ENCODE measurements around the gene C11orf42.
A peak's percentile ranks its signal among the peaks of the same experiment; 100 is the strongest.

The C11orf42 gene

DNA sequence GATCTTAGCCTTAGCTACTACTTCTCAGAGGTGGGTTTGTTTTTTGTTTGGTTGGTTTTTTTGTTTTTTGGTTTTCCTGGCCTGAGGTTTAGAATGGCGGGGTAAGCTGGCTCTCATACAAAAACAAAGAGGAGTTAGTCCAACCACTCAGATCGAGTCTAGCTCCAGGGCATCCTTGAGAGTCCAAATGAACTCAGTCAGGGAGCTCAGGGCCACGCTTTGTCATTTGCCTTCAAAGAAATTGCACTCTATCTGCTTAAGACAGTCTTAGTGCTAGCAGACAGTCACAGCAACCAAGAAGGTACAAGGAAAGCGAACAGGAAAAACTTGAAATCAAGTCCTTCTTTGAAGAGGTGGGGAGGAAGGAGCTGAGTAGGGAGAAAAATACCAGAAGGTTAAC lies 11.1 kb downstream of the C11orf42 start:
- no peak for DNase-seq (ENCODE audit: low read depth)
- H3K4me3 ChIP-seq (ENCODE audit: low read depth, low read length) = no peak overlapping the region
- TF ChIP-seq, protein P1, sequence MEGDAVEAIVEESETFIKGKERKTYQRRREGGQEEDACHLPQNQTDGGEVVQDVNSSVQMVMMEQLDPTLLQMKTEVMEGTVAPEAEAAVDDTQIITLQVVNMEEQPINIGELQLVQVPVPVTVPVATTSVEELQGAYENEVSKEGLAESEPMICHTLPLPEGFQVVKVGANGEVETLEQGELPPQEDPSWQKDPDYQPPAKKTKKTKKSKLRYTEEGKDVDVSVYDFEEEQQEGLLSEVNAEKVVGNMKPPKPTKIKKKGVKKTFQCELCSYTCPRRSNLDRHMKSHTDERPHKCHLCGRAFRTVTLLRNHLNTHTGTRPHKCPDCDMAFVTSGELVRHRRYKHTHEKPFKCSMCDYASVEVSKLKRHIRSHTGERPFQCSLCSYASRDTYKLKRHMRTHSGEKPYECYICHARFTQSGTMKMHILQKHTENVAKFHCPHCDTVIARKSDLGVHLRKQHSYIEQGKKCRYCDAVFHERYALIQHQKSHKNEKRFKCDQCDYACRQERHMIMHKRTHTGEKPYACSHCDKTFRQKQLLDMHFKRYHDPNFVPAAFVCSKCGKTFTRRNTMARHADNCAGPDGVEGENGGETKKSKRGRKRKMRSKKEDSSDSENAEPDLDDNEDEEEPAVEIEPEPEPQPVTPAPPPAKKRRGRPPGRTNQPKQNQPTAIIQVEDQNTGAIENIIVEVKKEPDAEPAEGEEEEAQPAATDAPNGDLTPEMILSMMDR (IDR thresholded peaks at IDR 0.05; ENCODE audit: low read depth, low read length, missing control alignments) = no peak
- in situ Hi-C loops (cut with HindIII; ENCODE audit: low sequenced_read_pairs) = no loop called here

DNA sequence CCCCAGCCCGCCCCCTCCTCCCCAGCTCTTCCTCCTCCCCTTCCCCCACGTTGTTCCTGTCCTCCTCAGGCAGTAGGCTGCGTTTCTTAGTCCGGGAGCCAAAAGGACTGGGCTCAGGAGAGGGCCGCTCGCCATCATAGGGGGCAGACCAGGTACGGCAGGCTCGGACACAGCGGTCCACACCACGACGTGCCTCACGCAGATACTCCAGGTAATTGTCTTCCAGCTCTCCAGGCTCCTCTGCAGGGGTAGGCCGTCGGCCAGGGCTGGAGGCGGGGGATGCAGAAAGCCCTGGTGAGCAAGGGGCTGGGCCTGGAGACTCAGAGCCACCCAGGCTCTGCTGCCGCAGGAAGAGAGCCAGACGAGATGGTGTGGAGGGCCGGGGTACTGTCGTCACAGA lies 12.4 kb downstream of the C11orf42 start:
- H3K4me3 ChIP-seq (ENCODE audit: low read depth, low read length) = no peak overlapping the region
- DNase-seq (ENCODE audit: low read depth) = no peak
- in situ Hi-C loops (cut with HindIII; ENCODE audit: low sequenced_read_pairs) = no loop called here
- TF ChIP-seq, protein P1 (IDR thresholded peaks at IDR 0.05; ENCODE audit: low read depth, low read length, missing control alignments) = no peak

DNA sequence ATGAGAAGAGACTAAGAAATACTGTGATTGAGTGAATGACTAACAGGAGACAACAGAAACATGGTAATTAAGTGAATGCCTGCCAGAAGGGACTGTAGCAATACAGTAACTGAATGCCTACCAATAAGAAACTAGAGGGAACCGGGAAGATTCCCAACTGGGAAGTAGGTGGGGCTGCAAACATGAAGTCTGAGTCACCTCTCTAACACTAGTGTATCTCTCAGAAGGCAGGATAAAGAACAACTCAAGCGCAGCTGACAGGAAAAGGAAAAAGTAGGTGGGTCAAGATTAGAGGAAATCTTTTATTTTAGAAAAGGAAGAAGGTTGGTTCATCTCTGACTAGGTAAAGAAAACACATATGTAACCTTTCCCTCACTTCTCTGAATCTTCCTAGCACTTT lies 14.0 kb downstream of the C11orf42 start:
- DNase-seq (ENCODE audit: low read depth) = peak; percentile 80
- TF ChIP-seq, protein P1 (IDR thresholded peaks at IDR 0.05; ENCODE audit: low read depth, low read length, missing control alignments) = no peak
- no peak overlapping the region for H3K4me3 ChIP-seq (ENCODE audit: low read depth, low read length)
- in situ Hi-C loops (cut with HindIII; ENCODE audit: low sequenced_read_pairs) = no loop called here

DNA sequence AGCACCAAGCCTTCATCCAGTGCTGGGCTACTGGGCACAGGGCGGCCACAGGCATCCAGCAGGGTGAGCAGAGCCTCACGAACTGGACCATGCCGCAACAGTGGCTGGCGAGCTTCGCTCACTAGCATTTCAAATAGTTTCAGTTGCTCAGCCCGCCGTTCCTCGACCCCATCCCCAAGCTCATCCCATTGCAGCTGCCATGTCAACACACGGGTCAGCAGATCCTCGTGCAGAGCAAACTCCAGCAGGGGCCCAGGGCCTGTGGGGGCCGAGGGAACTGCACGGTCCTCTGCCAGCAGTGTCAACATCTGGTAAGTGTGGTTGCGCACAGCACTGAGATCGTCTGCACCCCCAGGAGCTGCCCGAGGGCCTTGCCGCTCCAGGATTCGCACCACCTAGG lies 18.5 kb downstream of the C11orf42 start:
- TF ChIP-seq, protein P1 (IDR thresholded peaks at IDR 0.05; ENCODE audit: low read depth, low read length, missing control alignments) = no peak
- in situ Hi-C loops (cut with HindIII; ENCODE audit: low sequenced_read_pairs) = no loop called here
- H3K4me3 ChIP-seq (ENCODE audit: low read depth, low read length) = no peak overlapping the region
- no peak for DNase-seq (ENCODE audit: low read depth)

DNA sequence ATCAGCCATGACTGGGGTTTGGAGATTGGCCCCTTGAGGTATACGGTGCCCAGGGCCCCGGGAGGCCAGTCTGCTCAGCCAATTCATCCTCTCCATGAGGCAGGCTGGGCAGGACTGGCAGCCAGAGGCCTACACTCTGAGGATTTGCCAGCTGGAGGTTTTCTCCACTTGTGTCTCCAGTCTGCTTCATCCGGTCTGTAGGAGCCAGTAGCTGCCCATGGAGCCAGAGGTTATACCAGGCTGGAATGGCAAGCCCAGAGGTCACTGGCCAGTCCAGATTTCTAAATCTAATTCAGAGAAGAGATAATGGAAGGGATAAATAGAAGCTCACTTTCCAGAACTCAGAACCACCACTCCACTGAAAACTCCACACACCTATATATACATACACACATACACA lies 19.1 kb downstream of the C11orf42 start:
- DNase-seq (ENCODE audit: low read depth) = no peak
- in situ Hi-C loops (cut with HindIII; ENCODE audit: low sequenced_read_pairs) = no loop called here
- TF ChIP-seq, protein P1 (IDR thresholded peaks at IDR 0.05; ENCODE audit: low read depth, low read length, missing control alignments) = no peak

DNA sequence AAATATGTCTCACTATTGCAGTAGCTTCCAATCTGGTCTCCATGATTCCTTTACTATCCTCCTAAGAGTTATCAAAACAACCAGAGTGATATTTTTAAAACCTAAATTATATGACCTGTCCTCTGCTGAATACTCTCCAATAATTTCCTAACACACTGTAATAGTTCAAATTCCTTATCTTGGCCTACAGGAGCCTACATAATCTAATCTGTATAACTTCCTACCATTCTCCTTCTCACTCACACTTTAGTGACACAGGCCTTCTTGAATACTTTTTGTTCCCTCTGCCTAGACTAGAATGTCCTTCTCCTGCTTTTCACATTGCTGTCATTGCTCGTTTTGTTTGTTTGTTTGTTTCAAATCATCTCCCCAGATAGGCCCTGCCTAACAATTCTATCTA lies 19.7 kb downstream of the C11orf42 start:
- H3K4me3 ChIP-seq (ENCODE audit: low read depth, low read length) = no peak overlapping the region
- no peak for DNase-seq (ENCODE audit: low read depth)
- TF ChIP-seq, protein P1 (IDR thresholded peaks at IDR 0.05; ENCODE audit: low read depth, low read length, missing control alignments) = no peak
- in situ Hi-C loops (cut with HindIII; ENCODE audit: low sequenced_read_pairs) = no loop called here

More for the DNA sequence above, 19.1 kb downstream of the C11orf42 start:
- H3K4me3 ChIP-seq (ENCODE audit: low read depth, low read length) = no peak overlapping the region

DNA sequence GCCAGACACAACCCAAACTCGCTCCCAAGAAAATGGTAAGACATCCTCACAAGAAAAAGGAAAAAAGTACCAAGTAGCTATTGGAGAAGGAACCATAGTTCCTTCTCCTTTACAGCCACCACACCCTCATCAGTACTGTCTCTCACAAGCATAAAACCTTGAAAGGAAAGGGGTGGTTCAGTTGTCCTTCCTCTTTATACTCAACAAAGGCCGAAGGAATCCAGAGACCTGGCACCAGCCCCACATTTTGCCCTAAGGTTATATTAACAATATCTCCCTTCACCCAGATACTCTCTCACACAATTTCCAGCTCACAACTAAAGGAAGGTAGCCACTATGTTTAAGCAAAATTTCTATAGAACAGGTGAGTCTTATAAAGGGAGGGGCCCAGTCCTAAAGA lies 20.5 kb downstream of the C11orf42 start:
- DNase-seq (ENCODE audit: low read depth) = no peak
- in situ Hi-C loops (cut with HindIII; ENCODE audit: low sequenced_read_pairs) = no loop called here
- H3K4me3 ChIP-seq (ENCODE audit: low read depth, low read length) = no peak overlapping the region
- TF ChIP-seq, protein P1 (IDR thresholded peaks at IDR 0.05; ENCODE audit: low read depth, low read length, missing control alignments) = no peak
